SK-N-SH (cell line): ENCODE data around the gene POLR1E. TPM values are rescaled to one million over a fixed set of nuclear protein-coding genes. Genes with fewer than 3 reads are reported as not detected.
A peak's percentile ranks its signal among the peaks of the same experiment; 100 is the strongest.
"Not testable (repeated sequence)": the region's sequence is repeated elsewhere in the genome, so short reads cannot be mapped to it uniquely, and the experiment has no call there.

Experiments used
- CTCF ChIA-PET: fragments of 300-600, 350-600 bp; formaldehyde crosslinking; extraction: SDS; loops from one replicate; lab custom pipeline; 2021; lab: Yijun Ruan, JAX
- POLR2A ChIA-PET: fragments of 350-600 bp; sonication (Branson Sonifier 250); formaldehyde crosslinking; extraction: SDS; loops from one replicate; lab custom pipeline; 2020; ENCODE audit warnings: antibody characterized with exemption, inconsistent platforms; lab: Yijun Ruan, JAX
- DNase-seq: peaks from one replicate; pipeline ENCODE4 v3.0.0; 2012
- H2AFZ ChIP-seq: fragments of 200-600 bp; sonication (generic); 2 replicates; pipeline ENCODE4 v1.8.1; 2016; ENCODE audit warnings: antibody characterized with exemption, mild to moderate bottlenecking, low read depth
- H3F3A ChIP-seq: fragments of 200-600 bp; sonication (generic); replicated peaks from 2 replicates; pipeline ENCODE3; 2016; ENCODE audit warnings: antibody characterized with exemption, mild to moderate bottlenecking; ENCODE audit not compliant: insufficient read depth
- H3K27ac ChIP-seq, 2 experiments: fragments of 200-500 bp in 1 of 2; fragments of 200-600 bp in 1 of 2; sonication (Bioruptor generic) in 1 of 2; sonication (generic), shearing (Covaris generic) in 1 of 2; 2 replicates each; pipeline versions ENCODE4 v1.5.1 to v1.6.1; 2014 to 2016; ENCODE audit warnings: low read depth in 2 of 2, inconsistent platforms in 1 of 2, low read length in 1 of 2, mild to moderate bottlenecking in 1 of 2, mixed read lengths in 1 of 2
- H3K27me3 ChIP-seq: fragments of 200-600 bp; sonication (generic), shearing (Covaris generic); 2 replicates; pipeline ENCODE4 v1.6.1; 2016; ENCODE audit warnings: mixed run types; ENCODE audit not compliant: insufficient read depth
- H3K36me3 ChIP-seq, 2 experiments: fragments of 200-500 bp in 1 of 2; fragments of 200-600 bp in 1 of 2; sonication (Bioruptor generic) in 1 of 2; sonication (generic) in 1 of 2; replicated peaks in 1 of 2; 2 replicates each; pipeline versions ENCODE3 to v1.5.1; 2014 to 2016; ENCODE audit warnings: low read length in 1 of 2, mild to moderate bottlenecking in 1 of 2; ENCODE audit not compliant: insufficient read depth in 2 of 2, control insufficient read depth in 1 of 2
- H3K4me1 ChIP-seq, 2 experiments: fragments of 200-500 bp in 1 of 2; fragments of 200-600 bp in 1 of 2; sonication (Bioruptor generic) in 1 of 2; sonication (generic), shearing (Covaris generic) in 1 of 2; 2 replicates each; pipeline versions ENCODE4 v1.5.1 to v1.6.1; 2014 to 2016; ENCODE audit warnings: low read depth in 1 of 2, low read length in 1 of 2, mixed run types in 1 of 2; ENCODE audit not compliant: insufficient read depth in 2 of 2, control insufficient read depth in 1 of 2
- H3K4me2 ChIP-seq: fragments of 200-600 bp; sonication (generic), shearing (Covaris generic); 2 replicates; pipeline ENCODE4 v1.6.1; 2017; ENCODE audit warnings: mixed run types
- H3K4me3 ChIP-seq, 2 experiments: fragments of 200-500 bp in 1 of 2; fragments of 200-600 bp in 1 of 2; sonication (Bioruptor generic) in 1 of 2; sonication (generic), shearing (Covaris generic) in 1 of 2; 2 replicates each; pipeline versions ENCODE4 v1.5.1 to v1.8.1; 2014 to 2016; ENCODE audit warnings: low read depth in 2 of 2, inconsistent platforms in 1 of 2, low read length in 1 of 2, mild to moderate bottlenecking in 1 of 2, mixed read lengths in 1 of 2, moderate library complexity in 1 of 2
- H3K79me2 ChIP-seq: fragments of 200-600 bp; sonication (generic); 2 replicates; pipeline ENCODE4 v1.8.1; 2017; ENCODE audit warnings: mild to moderate bottlenecking; ENCODE audit not compliant: insufficient read depth
- H3K9ac ChIP-seq: fragments of 200-600 bp; sonication (generic); 2 replicates; pipeline ENCODE4 v1.6.1; 2017; ENCODE audit warnings: mixed run types
- H3K9me2 ChIP-seq: fragments of 200-600 bp; sonication (generic); 2 replicates; pipeline ENCODE4 v1.6.1; 2017; ENCODE audit warnings: mixed run types
- H3K9me3 ChIP-seq: fragments of 200-600 bp; sonication (generic); 2 replicates; pipeline ENCODE4 v1.6.1; 2017; ENCODE audit warnings: mixed run types, mild to moderate bottlenecking, moderate library complexity
- H4K20me1 ChIP-seq: fragments of 200-600 bp; sonication (generic); 2 replicates; pipeline ENCODE4 v1.6.1; 2017; ENCODE audit warnings: mild to moderate bottlenecking, mixed run types; ENCODE audit not compliant: insufficient read depth
- CTCF ChIP-seq: fragments of 200-600 bp; sonication (generic); IDR thresholded peaks from 2 replicates; pipeline ENCODE4 v1.6.1; 2017; ENCODE audit warnings: antibody characterized with exemption, mild to moderate bottlenecking, moderate library complexity
- ELF1 ChIP-seq: IDR thresholded peaks from 2 replicates; pipeline ENCODE4 v1.4.0; 2012
- GABPA ChIP-seq: IDR thresholded peaks from 2 replicates; pipeline ENCODE4 v1.4.0; 2012; ENCODE audit warnings: low read depth, mild to moderate bottlenecking
- IRF3 ChIP-seq: fragments of 150-350 bp; IDR thresholded peaks from 2 replicates; pipeline ENCODE4 v1.6.1; 2016; ENCODE audit warnings: mild to moderate bottlenecking, low read depth, low read length
- MXI1 ChIP-seq: IDR thresholded peaks from 2 replicates; pipeline ENCODE4 v1.6.1; 2012; ENCODE audit warnings: mild to moderate bottlenecking, low read depth, low read length, improper control_type of control experiment
- PBX3 ChIP-seq: IDR thresholded peaks from 2 replicates; pipeline ENCODE4; 2012
- POLR2AphosphoS5 ChIP-seq: IDR thresholded peaks from 2 replicates; pipeline ENCODE4 v1.6.1; 2012; ENCODE audit warnings: low read depth, low read length
- RAD21 ChIP-seq: IDR thresholded peaks from 2 replicates; pipeline ENCODE4 v1.6.1; 2012; ENCODE audit warnings: mild to moderate bottlenecking, low read length
- REST ChIP-seq: IDR thresholded peaks from 2 replicates; pipeline ENCODE4 v1.6.1; 2012; ENCODE audit warnings: mild to moderate bottlenecking, low read depth, low read length, moderate library complexity
- WGBS: methylation state at CpG from one replicate; pipeline ENCODE4 v1.1.6; 2017; ENCODE audit warnings: low lambda C conversion rate; 5-methylcytosine and 5-hydroxymethylcytosine counted together
- polyA plus RNA-seq, 3 experiments: library from polyadenylated mRNA; depleted of rRNA; stranded (reverse); fragments of >200 nt; gene quantifications; 2 replicates each; pipeline ENCODE4 v1.2.3, GENCODE V29; 2012

POLR1E gene
- polyA plus RNA-seq, 1 of the 3 experiments (the other 2 are of a cell fraction), result 38.8 TPM

- TF ChIP-seq REST (no peak), IRF3 (no peak)
- TF ChIP-seq, all 33 proteins: peak for 0
Observed at GRCh38 chr9:37509536-37509935, 23.8 kb downstream of the POLR1E start (continued).

- 97% methylated on average over 5 of the region's 5 CpGs for WGBS
- not testable (repeated sequence) for H3K4me3 ChIP-seq, H3K4me1 ChIP-seq, H3K9me2 ChIP-seq, H2AFZ ChIP-seq, H3K27ac ChIP-seq, H3K27me3 ChIP-seq, H3F3A ChIP-seq, H3K4me2 ChIP-seq, H3K79me2 ChIP-seq, H3K9me3 ChIP-seq, H3K9ac ChIP-seq, DNase-seq, H4K20me1 ChIP-seq
- H3K36me3 ChIP-seq, result peaks cover 0 to 24% of the 10 kb centered on the region in 2 experiments
- ChIA-PET CTCF (interaction anchor here (0.6 to 2.2 kb wide), 3 partner anchors 9 to 64 kb away, joined by 3 to 5 read pairs (median 3); no protein-coding TSS in a partner anchor), POLR2A (interaction anchor here (1.1 kb wide), 2 partner anchors 24 to 82 kb away, joined by 3 to 4 read pairs; partner anchors contain the start of gene POLR1E)
Observed at GRCh38 chr9:37510053-37510452, 24.3 kb downstream of the POLR1E start.

GRCh38 chr9:37511016-37512010 lies 25.6 kb downstream of the POLR1E start:
- Histone ChIP-seq H3K4me1 (no peaks in the 10 kb centered on the region), H3K36me3 (peaks cover 0 to 26% of the 10 kb centered on the region in 2 experiments), H4K20me1 (no peaks in the 10 kb centered on the region), H3K9me2 (no peaks in the 10 kb centered on the region), H2AFZ (no peak overlapping the region), H3F3A (peaks cover 2% of the 10 kb centered on the region), H3K9ac (no peak overlapping the region), H3K9me3 (no peaks in the 10 kb centered on the region), H3K27me3 (no peaks in the 10 kb centered on the region), H3K27ac (no peak overlapping the region), H3K4me3 (no peak overlapping the region), H3K4me2 (no peak overlapping the region), H3K79me2 (no peaks in the 10 kb centered on the region)
- no peak for TF ChIP-seq REST
- TF ChIP-seq CTCF, result peak; percentile 10; the same call in 1 of the 2 replicates
- no peak for TF ChIP-seq ELF1
- TF ChIP-seq POLR2AphosphoS5, result no peak; the same call in 1 of the 2 replicates
- no peak for TF ChIP-seq MXI1
- TF ChIP-seq PBX3, result no peak
- no peak for TF ChIP-seq GABPA
- TF ChIP-seq RAD21, result no peak
- 91% methylated on average over 9 of the region's 15 CpGs for WGBS
- ChIA-PET CTCF (interaction anchor here (1.3 to 2.2 kb wide), 2 partner anchors 9 to 10 kb away, joined by 3 to 5 read pairs; no protein-coding TSS in a partner anchor), POLR2A (no interaction called here)
- DNase-seq, result peak; percentile 52
